GM12874 (cell line): ENCODE data around the gene DGKD.

Source experiments
- TF ChIP-seq, protein P1 (sequence below): IDR thresholded peaks from 2 replicates; pipeline ENCODE4 v1.5.1; 2011; ENCODE audit warnings: low read depth, mild to moderate bottlenecking, control low read depth, low read length, moderate library complexity; ENCODE audit not compliant: insufficient read depth

DGKD gene

GRCh38 chr2:233422649-233423551 is 68.6 kb downstream of the DGKD start:
- TF ChIP-seq, protein P1, sequence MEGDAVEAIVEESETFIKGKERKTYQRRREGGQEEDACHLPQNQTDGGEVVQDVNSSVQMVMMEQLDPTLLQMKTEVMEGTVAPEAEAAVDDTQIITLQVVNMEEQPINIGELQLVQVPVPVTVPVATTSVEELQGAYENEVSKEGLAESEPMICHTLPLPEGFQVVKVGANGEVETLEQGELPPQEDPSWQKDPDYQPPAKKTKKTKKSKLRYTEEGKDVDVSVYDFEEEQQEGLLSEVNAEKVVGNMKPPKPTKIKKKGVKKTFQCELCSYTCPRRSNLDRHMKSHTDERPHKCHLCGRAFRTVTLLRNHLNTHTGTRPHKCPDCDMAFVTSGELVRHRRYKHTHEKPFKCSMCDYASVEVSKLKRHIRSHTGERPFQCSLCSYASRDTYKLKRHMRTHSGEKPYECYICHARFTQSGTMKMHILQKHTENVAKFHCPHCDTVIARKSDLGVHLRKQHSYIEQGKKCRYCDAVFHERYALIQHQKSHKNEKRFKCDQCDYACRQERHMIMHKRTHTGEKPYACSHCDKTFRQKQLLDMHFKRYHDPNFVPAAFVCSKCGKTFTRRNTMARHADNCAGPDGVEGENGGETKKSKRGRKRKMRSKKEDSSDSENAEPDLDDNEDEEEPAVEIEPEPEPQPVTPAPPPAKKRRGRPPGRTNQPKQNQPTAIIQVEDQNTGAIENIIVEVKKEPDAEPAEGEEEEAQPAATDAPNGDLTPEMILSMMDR, result no peak

DNA sequence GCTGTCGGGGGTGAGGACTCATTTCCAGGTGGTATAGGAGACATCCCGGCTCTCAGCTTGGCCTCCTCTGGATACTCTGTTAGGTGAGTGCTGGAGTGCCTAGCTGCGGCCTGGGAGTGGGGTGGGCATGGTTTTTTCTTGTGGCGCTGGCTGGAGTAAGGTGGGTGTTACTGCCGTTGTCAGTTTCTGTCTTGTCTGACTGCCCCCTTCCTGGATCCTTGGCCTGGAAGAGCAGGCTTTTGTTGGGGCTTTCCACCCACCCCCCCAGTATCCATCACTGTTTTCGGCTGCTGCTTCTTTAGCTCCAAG is 69.2 kb downstream of the DGKD start:
- TF ChIP-seq, protein P1, result no peak

- TF ChIP-seq, protein P1, result no peak
Observed at GRCh38 chr2:233424154-233424951, 70.1 kb downstream of the DGKD start.

GRCh38 chr2:233426619-233427342 is 72.5 kb downstream of the DGKD start:
- TF ChIP-seq, protein P1, result no peak

GRCh38 chr2:233428008-233428407 is 73.7 kb downstream of the DGKD start:
- TF ChIP-seq, protein P1, result no peak

- TF ChIP-seq, protein P1, result no peak
Observed at GRCh38 chr2:233428438-233428837, 74.1 kb downstream of the DGKD start.
